ENCODE measurements around the gene ADGRL1. TPM values are rescaled to one million over a fixed set of nuclear protein-coding genes. Genes with fewer than 3 reads are reported as not detected.
"Not testable (repeated sequence)": the region's sequence is repeated elsewhere in the genome, so short reads cannot be mapped to it uniquely, and the experiment has no call there.

ADGRL1 gene
- total and polyA plus RNA-seq, 2 donors (not counting 1 experiment from before 2014, with no cell fraction given), result 0.64 to 1.8 TPM

- no peaks in the 10 kb centered on the region for H3K27me3 Mint-ChIP-seq
- peak overlapping the region; percentile 67 for H3K27ac Mint-ChIP-seq
- H3K4me3 ChIP-seq (ENCODE audit: control extremely low read depth in 1 of 5, extremely low read depth in 1 of 5, insufficient read depth in 1 of 5, low read depth in 2 of 5, low read length in 4 of 5), result no peak overlapping the region
- DNase-seq (peak; percentile 56), ATAC-seq (ENCODE audit: low read depth) (peak; percentile 62)
- CTCF ChIA-PET, result interaction anchor here (1.0 to 1.7 kb wide), 6 partner anchors 8 to 258 kb away, joined by 3 to 5 read pairs (median 4); partner anchors contain the start of gene ASF1B
- TF ChIP-seq CTCF (IDR thresholded peaks at IDR 0.05) (peak; percentile 71), EZH2 (IDR thresholded peaks at IDR 0.05; ENCODE audit: borderline replicate concordance, insufficient read depth, low read depth, low read length, poor library complexity, severe bottlenecking) (no peak)
- H3K4me1 Mint-ChIP-seq, result peaks cover 17% of the 10 kb centered on the region
- no peaks in the 10 kb centered on the region for H3K9me3 Mint-ChIP-seq (ENCODE audit: insufficient read depth)
- no peaks in the 10 kb centered on the region for H3K36me3 ChIP-seq (replicated peaks in 1 of 2; ENCODE audit: control extremely low read depth in 1 of 2, control insufficient read depth in 1 of 2, extremely low read depth in 1 of 2, insufficient read depth in 2 of 2, low read length in 1 of 2)
- H3K27ac ChIP-seq (ENCODE audit: low read length in 2 of 2), result no peak overlapping the region
- H2AFZ ChIP-seq (ENCODE audit: insufficient read depth, low read depth, low read length, poor library complexity, severe bottlenecking), result no peak overlapping the region
- H3K9ac ChIP-seq (ENCODE audit: low read length), result no peak overlapping the region
- no peaks in the 10 kb centered on the region for H4K20me1 ChIP-seq (ENCODE audit: control insufficient read depth, insufficient read depth, low read length, poor library complexity, severe bottlenecking)
- H3K4me2 ChIP-seq (replicated peaks; ENCODE audit: low read depth, low read length, poor library complexity, severe bottlenecking), result peak overlapping the region; percentile 88
- intact Hi-C loops (cut with micrococcal nuclease), result no loop called here
- peaks cover 19 to 27% of the 10 kb centered on the region in 2 donors for H3K4me1 ChIP-seq (ENCODE audit: control insufficient read depth in 2 of 2, insufficient read depth in 2 of 2, low read length in 2 of 2)
- H3K9me3 ChIP-seq (ENCODE audit: control extremely low read depth in 1 of 3, control insufficient read depth in 2 of 3, insufficient read depth in 1 of 3, low read length in 2 of 3), result no peaks in the 10 kb centered on the region
- POLR2A ChIA-PET, result no interaction called here
- no peaks in the 10 kb centered on the region for H3K27me3 ChIP-seq (replicated peaks in 1 of 4; ENCODE audit: control extremely low read depth in 1 of 4, control insufficient read depth in 3 of 4, insufficient read depth in 4 of 4, low read length in 3 of 4)
- H3K79me2 ChIP-seq (ENCODE audit: control insufficient read depth, insufficient read depth, low read length), result peaks cover 59% of the 10 kb centered on the region
- WGBS (ENCODE audit: insufficient coverage), result 62% methylated on average over 20 of the region's 20 CpGs
- peak overlapping the region; percentile 44 for H3K4me3 Mint-ChIP-seq
Measured at GRCh38 chr19:14147797-14148605, 58.0 kb downstream of the ADGRL1 start.

- Histone ChIP-seq H3K4me1 (ENCODE audit: control insufficient read depth in 2 of 2, insufficient read depth in 2 of 2, low read length in 2 of 2) (peaks cover 19 to 27% of the 10 kb centered on the region in 2 donors), H2AFZ (ENCODE audit: insufficient read depth, low read depth, low read length, poor library complexity, severe bottlenecking) (no peak overlapping the region), H3K9me3 (ENCODE audit: control extremely low read depth in 1 of 3, control insufficient read depth in 2 of 3, insufficient read depth in 1 of 3, low read length in 2 of 3) (no peaks in the 10 kb centered on the region), H3K4me2 (replicated peaks; ENCODE audit: low read depth, low read length, poor library complexity, severe bottlenecking) (no peak overlapping the region), H4K20me1 (ENCODE audit: control insufficient read depth, insufficient read depth, low read length, poor library complexity, severe bottlenecking) (no peaks in the 10 kb centered on the region), H3K27me3 (replicated peaks in 1 of 4; ENCODE audit: control extremely low read depth in 1 of 4, control insufficient read depth in 3 of 4, insufficient read depth in 4 of 4, low read length in 3 of 4) (no peaks in the 10 kb centered on the region), H3K36me3 (replicated peaks in 1 of 2; ENCODE audit: control extremely low read depth in 1 of 2, control insufficient read depth in 1 of 2, extremely low read depth in 1 of 2, insufficient read depth in 2 of 2, low read length in 1 of 2) (no peaks in the 10 kb centered on the region), H3K4me3 (ENCODE audit: control extremely low read depth in 1 of 5, extremely low read depth in 1 of 5, insufficient read depth in 1 of 5, low read depth in 2 of 5, low read length in 4 of 5) (no peak overlapping the region), H3K27ac (ENCODE audit: low read length in 2 of 2) (no peak overlapping the region), H3K79me2 (ENCODE audit: control insufficient read depth, insufficient read depth, low read length) (peaks cover 71% of the 10 kb centered on the region), H3K9ac (ENCODE audit: low read length) (no peak overlapping the region)
- no peak overlapping the region for H3K4me3 Mint-ChIP-seq
- no peak for TF ChIP-seq EZH2 (IDR thresholded peaks at IDR 0.05; ENCODE audit: borderline replicate concordance, insufficient read depth, low read depth, low read length, poor library complexity, severe bottlenecking)
- TF ChIP-seq CTCF (IDR thresholded peaks at IDR 0.05), result no peak
- H3K4me1 Mint-ChIP-seq, result peaks cover 19% of the 10 kb centered on the region
- H3K27ac Mint-ChIP-seq, result no peak overlapping the region
- no peaks in the 10 kb centered on the region for H3K27me3 Mint-ChIP-seq
- CTCF ChIA-PET, result interaction anchor here (0.7 to 1.5 kb wide), 3 partner anchors 10 to 15 kb away, joined by 3 to 4 read pairs (median 4); partner anchors contain the start of gene ASF1B
- WGBS (ENCODE audit: insufficient coverage), result 94% methylated on average over 7 of the region's 7 CpGs
- intact Hi-C loops (cut with micrococcal nuclease), result no loop called here
- no peak for ATAC-seq (ENCODE audit: low read depth)
- POLR2A ChIA-PET, result no interaction called here
- DNase-seq, result no peak
- no peaks in the 10 kb centered on the region for H3K9me3 Mint-ChIP-seq (ENCODE audit: insufficient read depth)
Measured at GRCh38 chr19:14146789-14147216, 59.2 kb downstream of the ADGRL1 start.

- H3K27me3 Mint-ChIP-seq; DNase-seq; intact Hi-C loops (cut with micrococcal nuclease); ATAC-seq (ENCODE audit: low read depth); H3K4me3 Mint-ChIP-seq; H3K4me3 ChIP-seq (ENCODE audit: control extremely low read depth in 1 of 5, extremely low read depth in 1 of 5, insufficient read depth in 1 of 5, low read depth in 2 of 5, low read length in 4 of 5); H3K27me3 ChIP-seq (replicated peaks in 1 of 4; ENCODE audit: control extremely low read depth in 1 of 4, control insufficient read depth in 3 of 4, insufficient read depth in 4 of 4, low read length in 3 of 4); H3K9me3 ChIP-seq (ENCODE audit: control extremely low read depth in 1 of 3, control insufficient read depth in 2 of 3, insufficient read depth in 1 of 3, low read length in 2 of 3); H3K9me3 Mint-ChIP-seq (ENCODE audit: insufficient read depth); H3K27ac ChIP-seq (ENCODE audit: low read length in 2 of 2); H3K27ac Mint-ChIP-seq; H4K20me1 ChIP-seq (ENCODE audit: control insufficient read depth, insufficient read depth, low read length, poor library complexity, severe bottlenecking); H3K36me3 ChIP-seq (replicated peaks in 1 of 2; ENCODE audit: control extremely low read depth in 1 of 2, control insufficient read depth in 1 of 2, extremely low read depth in 1 of 2, insufficient read depth in 2 of 2, low read length in 1 of 2); H3K9ac ChIP-seq (ENCODE audit: low read length); H3K4me2 ChIP-seq (replicated peaks; ENCODE audit: low read depth, low read length, poor library complexity, severe bottlenecking); H2AFZ ChIP-seq (ENCODE audit: insufficient read depth, low read depth, low read length, poor library complexity, severe bottlenecking): not testable (repeated sequence)
- POLR2A ChIA-PET, result interaction anchor here (1.1 kb wide), 1 partner anchor 9 kb away, joined by 3 read pairs; the partner anchor contains the start of gene ASF1B
- CTCF ChIA-PET, result interaction anchor here (0.7 to 1.5 kb wide), 3 partner anchors 9 to 15 kb away, joined by 4 to 7 read pairs (median 4); partner anchors contain the start of gene ASF1B
- 98% methylated on average over 4 of the region's 10 CpGs for WGBS (ENCODE audit: insufficient coverage)
- H3K79me2 ChIP-seq (ENCODE audit: control insufficient read depth, insufficient read depth, low read length), result peaks cover 78% of the 10 kb centered on the region
- H3K4me1 Mint-ChIP-seq, result peaks cover 19% of the 10 kb centered on the region
- peaks cover 19 to 27% of the 10 kb centered on the region in 2 donors for H3K4me1 ChIP-seq (ENCODE audit: control insufficient read depth in 2 of 2, insufficient read depth in 2 of 2, low read length in 2 of 2)
Measured at GRCh38 chr19:14146169-14146568, 59.8 kb downstream of the ADGRL1 start.

Data from B cell (primary cell).